Measurements from ENCODE around the gene BSND. TPM values are rescaled to one million over a fixed set of nuclear protein-coding genes. Genes with fewer than 3 reads are reported as not detected.

Gene BSND
- total and polyA plus RNA-seq, 9 of the 15 experiments (the other 6 are each of a cell fraction or from before 2014, with no cell fraction given) = not detected

DNA sequence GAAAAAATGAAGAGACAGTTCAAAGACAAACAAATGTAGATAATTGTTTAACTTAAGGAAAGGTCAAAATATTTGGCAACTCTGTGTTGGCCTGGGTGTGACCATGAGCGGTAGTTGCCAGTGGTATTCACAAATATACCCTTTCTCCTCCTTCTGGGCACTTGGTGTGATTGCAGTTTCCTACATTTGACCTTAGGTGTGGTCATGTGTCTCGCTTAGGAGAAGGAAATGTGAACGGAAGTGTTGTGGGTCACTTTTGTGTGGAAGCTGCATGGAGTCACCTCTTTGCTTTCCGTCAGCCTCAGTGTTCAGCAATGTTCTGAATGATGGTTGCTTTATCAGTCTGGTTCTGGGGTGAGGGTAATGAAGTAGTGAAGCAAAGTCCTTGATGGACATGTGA lies 37.2 kb downstream of the BSND start (continued):
- TF ChIP-seq, protein P1, sequence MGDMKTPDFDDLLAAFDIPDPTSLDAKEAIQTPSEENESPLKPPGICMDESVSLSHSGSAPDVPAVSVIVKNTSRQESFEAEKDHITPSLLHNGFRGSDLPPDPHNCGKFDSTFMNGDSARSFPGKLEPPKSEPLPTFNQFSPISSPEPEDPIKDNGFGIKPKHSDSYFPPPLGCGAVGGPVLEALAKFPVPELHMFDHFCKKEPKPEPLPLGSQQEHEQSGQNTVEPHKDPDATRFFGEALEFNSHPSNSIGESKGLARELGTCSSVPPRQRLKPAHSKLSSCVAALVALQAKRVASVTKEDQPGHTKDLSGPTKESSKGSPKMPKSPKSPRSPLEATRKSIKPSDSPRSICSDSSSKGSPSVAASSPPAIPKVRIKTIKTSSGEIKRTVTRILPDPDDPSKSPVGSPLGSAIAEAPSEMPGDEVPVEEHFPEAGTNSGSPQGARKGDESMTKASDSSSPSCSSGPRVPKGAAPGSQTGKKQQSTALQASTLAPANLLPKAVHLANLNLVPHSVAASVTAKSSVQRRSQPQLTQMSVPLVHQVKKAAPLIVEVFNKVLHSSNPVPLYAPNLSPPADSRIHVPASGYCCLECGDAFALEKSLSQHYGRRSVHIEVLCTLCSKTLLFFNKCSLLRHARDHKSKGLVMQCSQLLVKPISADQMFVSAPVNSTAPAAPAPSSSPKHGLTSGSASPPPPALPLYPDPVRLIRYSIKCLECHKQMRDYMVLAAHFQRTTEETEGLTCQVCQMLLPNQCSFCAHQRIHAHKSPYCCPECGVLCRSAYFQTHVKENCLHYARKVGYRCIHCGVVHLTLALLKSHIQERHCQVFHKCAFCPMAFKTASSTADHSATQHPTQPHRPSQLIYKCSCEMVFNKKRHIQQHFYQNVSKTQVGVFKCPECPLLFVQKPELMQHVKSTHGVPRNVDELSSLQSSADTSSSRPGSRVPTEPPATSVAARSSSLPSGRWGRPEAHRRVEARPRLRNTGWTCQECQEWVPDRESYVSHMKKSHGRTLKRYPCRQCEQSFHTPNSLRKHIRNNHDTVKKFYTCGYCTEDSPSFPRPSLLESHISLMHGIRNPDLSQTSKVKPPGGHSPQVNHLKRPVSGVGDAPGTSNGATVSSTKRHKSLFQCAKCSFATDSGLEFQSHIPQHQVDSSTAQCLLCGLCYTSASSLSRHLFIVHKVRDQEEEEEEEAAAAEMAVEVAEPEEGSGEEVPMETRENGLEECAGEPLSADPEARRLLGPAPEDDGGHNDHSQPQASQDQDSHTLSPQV (IDR thresholded peaks at IDR 0.05) = 0 out of 2 replicates have a peak, but pooled peaks have one; percentile 42
- TF ChIP-seq, protein P2, sequence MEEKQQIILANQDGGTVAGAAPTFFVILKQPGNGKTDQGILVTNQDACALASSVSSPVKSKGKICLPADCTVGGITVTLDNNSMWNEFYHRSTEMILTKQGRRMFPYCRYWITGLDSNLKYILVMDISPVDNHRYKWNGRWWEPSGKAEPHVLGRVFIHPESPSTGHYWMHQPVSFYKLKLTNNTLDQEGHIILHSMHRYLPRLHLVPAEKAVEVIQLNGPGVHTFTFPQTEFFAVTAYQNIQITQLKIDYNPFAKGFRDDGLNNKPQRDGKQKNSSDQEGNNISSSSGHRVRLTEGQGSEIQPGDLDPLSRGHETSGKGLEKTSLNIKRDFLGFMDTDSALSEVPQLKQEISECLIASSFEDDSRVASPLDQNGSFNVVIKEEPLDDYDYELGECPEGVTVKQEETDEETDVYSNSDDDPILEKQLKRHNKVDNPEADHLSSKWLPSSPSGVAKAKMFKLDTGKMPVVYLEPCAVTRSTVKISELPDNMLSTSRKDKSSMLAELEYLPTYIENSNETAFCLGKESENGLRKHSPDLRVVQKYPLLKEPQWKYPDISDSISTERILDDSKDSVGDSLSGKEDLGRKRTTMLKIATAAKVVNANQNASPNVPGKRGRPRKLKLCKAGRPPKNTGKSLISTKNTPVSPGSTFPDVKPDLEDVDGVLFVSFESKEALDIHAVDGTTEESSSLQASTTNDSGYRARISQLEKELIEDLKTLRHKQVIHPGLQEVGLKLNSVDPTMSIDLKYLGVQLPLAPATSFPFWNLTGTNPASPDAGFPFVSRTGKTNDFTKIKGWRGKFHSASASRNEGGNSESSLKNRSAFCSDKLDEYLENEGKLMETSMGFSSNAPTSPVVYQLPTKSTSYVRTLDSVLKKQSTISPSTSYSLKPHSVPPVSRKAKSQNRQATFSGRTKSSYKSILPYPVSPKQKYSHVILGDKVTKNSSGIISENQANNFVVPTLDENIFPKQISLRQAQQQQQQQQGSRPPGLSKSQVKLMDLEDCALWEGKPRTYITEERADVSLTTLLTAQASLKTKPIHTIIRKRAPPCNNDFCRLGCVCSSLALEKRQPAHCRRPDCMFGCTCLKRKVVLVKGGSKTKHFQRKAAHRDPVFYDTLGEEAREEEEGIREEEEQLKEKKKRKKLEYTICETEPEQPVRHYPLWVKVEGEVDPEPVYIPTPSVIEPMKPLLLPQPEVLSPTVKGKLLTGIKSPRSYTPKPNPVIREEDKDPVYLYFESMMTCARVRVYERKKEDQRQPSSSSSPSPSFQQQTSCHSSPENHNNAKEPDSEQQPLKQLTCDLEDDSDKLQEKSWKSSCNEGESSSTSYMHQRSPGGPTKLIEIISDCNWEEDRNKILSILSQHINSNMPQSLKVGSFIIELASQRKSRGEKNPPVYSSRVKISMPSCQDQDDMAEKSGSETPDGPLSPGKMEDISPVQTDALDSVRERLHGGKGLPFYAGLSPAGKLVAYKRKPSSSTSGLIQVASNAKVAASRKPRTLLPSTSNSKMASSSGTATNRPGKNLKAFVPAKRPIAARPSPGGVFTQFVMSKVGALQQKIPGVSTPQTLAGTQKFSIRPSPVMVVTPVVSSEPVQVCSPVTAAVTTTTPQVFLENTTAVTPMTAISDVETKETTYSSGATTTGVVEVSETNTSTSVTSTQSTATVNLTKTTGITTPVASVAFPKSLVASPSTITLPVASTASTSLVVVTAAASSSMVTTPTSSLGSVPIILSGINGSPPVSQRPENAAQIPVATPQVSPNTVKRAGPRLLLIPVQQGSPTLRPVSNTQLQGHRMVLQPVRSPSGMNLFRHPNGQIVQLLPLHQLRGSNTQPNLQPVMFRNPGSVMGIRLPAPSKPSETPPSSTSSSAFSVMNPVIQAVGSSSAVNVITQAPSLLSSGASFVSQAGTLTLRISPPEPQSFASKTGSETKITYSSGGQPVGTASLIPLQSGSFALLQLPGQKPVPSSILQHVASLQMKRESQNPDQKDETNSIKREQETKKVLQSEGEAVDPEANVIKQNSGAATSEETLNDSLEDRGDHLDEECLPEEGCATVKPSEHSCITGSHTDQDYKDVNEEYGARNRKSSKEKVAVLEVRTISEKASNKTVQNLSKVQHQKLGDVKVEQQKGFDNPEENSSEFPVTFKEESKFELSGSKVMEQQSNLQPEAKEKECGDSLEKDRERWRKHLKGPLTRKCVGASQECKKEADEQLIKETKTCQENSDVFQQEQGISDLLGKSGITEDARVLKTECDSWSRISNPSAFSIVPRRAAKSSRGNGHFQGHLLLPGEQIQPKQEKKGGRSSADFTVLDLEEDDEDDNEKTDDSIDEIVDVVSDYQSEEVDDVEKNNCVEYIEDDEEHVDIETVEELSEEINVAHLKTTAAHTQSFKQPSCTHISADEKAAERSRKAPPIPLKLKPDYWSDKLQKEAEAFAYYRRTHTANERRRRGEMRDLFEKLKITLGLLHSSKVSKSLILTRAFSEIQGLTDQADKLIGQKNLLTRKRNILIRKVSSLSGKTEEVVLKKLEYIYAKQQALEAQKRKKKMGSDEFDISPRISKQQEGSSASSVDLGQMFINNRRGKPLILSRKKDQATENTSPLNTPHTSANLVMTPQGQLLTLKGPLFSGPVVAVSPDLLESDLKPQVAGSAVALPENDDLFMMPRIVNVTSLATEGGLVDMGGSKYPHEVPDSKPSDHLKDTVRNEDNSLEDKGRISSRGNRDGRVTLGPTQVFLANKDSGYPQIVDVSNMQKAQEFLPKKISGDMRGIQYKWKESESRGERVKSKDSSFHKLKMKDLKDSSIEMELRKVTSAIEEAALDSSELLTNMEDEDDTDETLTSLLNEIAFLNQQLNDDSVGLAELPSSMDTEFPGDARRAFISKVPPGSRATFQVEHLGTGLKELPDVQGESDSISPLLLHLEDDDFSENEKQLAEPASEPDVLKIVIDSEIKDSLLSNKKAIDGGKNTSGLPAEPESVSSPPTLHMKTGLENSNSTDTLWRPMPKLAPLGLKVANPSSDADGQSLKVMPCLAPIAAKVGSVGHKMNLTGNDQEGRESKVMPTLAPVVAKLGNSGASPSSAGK (IDR thresholded peaks at IDR 0.05) = peak; percentile 34; the same call in 1 of the 2 replicates
- TF ChIP-seq DPF2 (IDR thresholded peaks at IDR 0.05) (0 out of 2 replicates have a peak, but pooled peaks have one; percentile 21), ZNF445 (CRISPR knock-in tag; IDR thresholded peaks at IDR 0.05; ENCODE audit: low read depth) (no peak), RAD51 (IDR thresholded peaks at IDR 0.05; ENCODE audit: borderline replicate concordance, low read depth) (no peak; the same call in 1 of the 2 replicates), ZBTB1 (CRISPR knock-in tag; IDR thresholded peaks at IDR 0.05; ENCODE audit: borderline replicate concordance, low read depth) (no peak)
- TF ChIP-seq, protein P3, sequence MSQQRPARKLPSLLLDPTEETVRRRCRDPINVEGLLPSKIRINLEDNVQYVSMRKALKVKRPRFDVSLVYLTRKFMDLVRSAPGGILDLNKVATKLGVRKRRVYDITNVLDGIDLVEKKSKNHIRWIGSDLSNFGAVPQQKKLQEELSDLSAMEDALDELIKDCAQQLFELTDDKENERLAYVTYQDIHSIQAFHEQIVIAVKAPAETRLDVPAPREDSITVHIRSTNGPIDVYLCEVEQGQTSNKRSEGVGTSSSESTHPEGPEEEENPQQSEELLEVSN (IDR thresholded peaks at IDR 0.05; ENCODE audit: borderline replicate concordance in 1 of 2, extremely low read depth in 1 of 2, insufficient read depth in 1 of 2, insufficient read length in 1 of 2, low read depth in 1 of 2, low read length in 1 of 2, poor library complexity in 1 of 2, severe bottlenecking in 1 of 2) = no peak
